Nephron (organoid): ENCODE measurements around the gene ADAMTSL3.

Experiments
- H3K27ac Mint-ChIP-seq, 3 experiments: 2 replicates each; pipeline ENCODE4 v1.8.0; 2020; ENCODE audit warnings: mixed read lengths in 3 of 3, mild to moderate bottlenecking in 2 of 3, moderate library complexity in 1 of 3
- H3K27me3 Mint-ChIP-seq: 2 replicates; pipeline ENCODE4 v1.8.0; 2021; ENCODE audit warnings: low read depth, mild to moderate bottlenecking, moderate library complexity, mixed read lengths
- H3K36me3 Mint-ChIP-seq: 2 replicates; pipeline ENCODE4 v1.8.0; 2020; ENCODE audit warnings: low read depth, mixed read lengths
- H3K4me1 Mint-ChIP-seq: 2 replicates; pipeline ENCODE4 v1.8.0; 2020; ENCODE audit warnings: mixed read lengths
- H3K4me3 Mint-ChIP-seq, 3 experiments: 2 replicates each; pipeline ENCODE4 v1.8.0; 2020; ENCODE audit warnings: mild to moderate bottlenecking in 3 of 3, mixed read lengths in 3 of 3, moderate library complexity in 2 of 3
- H3K9me3 Mint-ChIP-seq: 2 replicates; pipeline ENCODE4 v1.8.0; 2020; ENCODE audit warnings: mixed read lengths
- CTCF ChIP-seq, 3 experiments: fragments of 200-600 bp; sonication (generic); IDR thresholded peaks; one replicate each; pipeline ENCODE4 v1.5.0; 2021; ENCODE audit warnings: antibody characterized with exemption in 3 of 3; ENCODE audit not compliant: unreplicated experiment in 3 of 3

ADAMTSL3 gene

GRCh38 chr15:83850501-83851245, 196.8 kb downstream of the ADAMTSL3 start:
- Mint-ChIP-seq H3K27ac (no peak overlapping the region), H3K4me1 (peaks cover 21% of the 10 kb centered on the region), H3K4me3 (no peak overlapping the region), H3K27me3 (peaks cover 6% of the 10 kb centered on the region), H3K36me3 (no peaks in the 10 kb centered on the region), H3K9me3 (peaks cover 3% of the 10 kb centered on the region)
- TF ChIP-seq CTCF (IDR thresholded peaks at IDR 0.05; ENCODE audit: unreplicated experiment in 3 of 3), result no peak

GRCh38 chr15:83853232-83853631, 199.3 kb downstream of the ADAMTSL3 start:
- no peak for TF ChIP-seq CTCF (IDR thresholded peaks at IDR 0.05; ENCODE audit: unreplicated experiment in 3 of 3)
- no peak overlapping the region for H3K4me3 Mint-ChIP-seq
- H3K36me3 Mint-ChIP-seq, result no peaks in the 10 kb centered on the region
- peaks cover 19% of the 10 kb centered on the region for H3K4me1 Mint-ChIP-seq
- no peak overlapping the region for H3K27ac Mint-ChIP-seq
- H3K27me3 Mint-ChIP-seq, result peaks cover 6% of the 10 kb centered on the region
- H3K9me3 Mint-ChIP-seq, result peaks cover 3% of the 10 kb centered on the region

GRCh38 chr15:83854321-83854720, 200.4 kb downstream of the ADAMTSL3 start:
- H3K9me3 Mint-ChIP-seq, result peaks cover 7% of the 10 kb centered on the region
- peaks cover 14% of the 10 kb centered on the region for H3K4me1 Mint-ChIP-seq
- H3K27ac Mint-ChIP-seq, result no peak overlapping the region
- no peaks in the 10 kb centered on the region for H3K36me3 Mint-ChIP-seq
- H3K27me3 Mint-ChIP-seq, result peaks cover 6% of the 10 kb centered on the region
- TF ChIP-seq CTCF (IDR thresholded peaks at IDR 0.05; ENCODE audit: unreplicated experiment in 3 of 3), result no peak
- H3K4me3 Mint-ChIP-seq, result no peak overlapping the region

GRCh38 chr15:83854950-83855707, 201.2 kb downstream of the ADAMTSL3 start:
- H3K27ac Mint-ChIP-seq, result no peak overlapping the region
- H3K9me3 Mint-ChIP-seq, result peaks cover 11% of the 10 kb centered on the region
- no peak for TF ChIP-seq CTCF (IDR thresholded peaks at IDR 0.05; ENCODE audit: unreplicated experiment in 3 of 3)
- H3K36me3 Mint-ChIP-seq, result no peaks in the 10 kb centered on the region
- peaks cover 6% of the 10 kb centered on the region for H3K4me1 Mint-ChIP-seq
- H3K4me3 Mint-ChIP-seq, result no peak overlapping the region
- H3K27me3 Mint-ChIP-seq, result peaks cover 6% of the 10 kb centered on the region

GRCh38 chr15:83855956-83856355, 202.0 kb downstream of the ADAMTSL3 start:
- Mint-ChIP-seq H3K27me3 (peaks cover 6% of the 10 kb centered on the region), H3K36me3 (no peaks in the 10 kb centered on the region), H3K27ac (no peak overlapping the region), H3K4me1 (no peaks in the 10 kb centered on the region), H3K9me3 (peaks cover 17% of the 10 kb centered on the region), H3K4me3 (no peak overlapping the region)
- TF ChIP-seq CTCF (IDR thresholded peaks at IDR 0.05; ENCODE audit: unreplicated experiment in 3 of 3), result no peak
